Measurements from ENCODE around the gene GGT5.
"Not testable (repeated sequence)": the region's sequence is repeated elsewhere in the genome, so short reads cannot be mapped to it uniquely, and the experiment has no call there.

The GGT5 gene

GRCh38 chr22:24213111-24213510, 31.8 kb downstream of the GGT5 start:
- not testable (repeated sequence) for H3K4me3 ChIP-seq (ENCODE audit: low read depth, low read length); H3K27ac ChIP-seq (ENCODE audit: low read depth, low read length); H2BK120ac ChIP-seq (ENCODE audit: insufficient read depth, low read length, poor library complexity); H2BK12ac ChIP-seq (ENCODE audit: low read length); H3K4me2 ChIP-seq (ENCODE audit: low read length); H3K18ac ChIP-seq (ENCODE audit: low read length); H3K27me3 ChIP-seq (ENCODE audit: insufficient read depth, low read length); H3K14ac ChIP-seq (ENCODE audit: low read length); H3K23ac ChIP-seq (ENCODE audit: low read length); H3K4me1 ChIP-seq (ENCODE audit: control insufficient read depth in 1 of 2, insufficient read depth in 2 of 2, low read length in 2 of 2); DNase-seq; H2BK5ac ChIP-seq (ENCODE audit: low read depth, low read length, poor library complexity); H4K8ac ChIP-seq (ENCODE audit: low read depth, low read length); H3K9me3 ChIP-seq (ENCODE audit: insufficient read depth, low read depth, low read length); H3K9ac ChIP-seq (ENCODE audit: low read length); H3K79me2 ChIP-seq (ENCODE audit: control insufficient read depth, insufficient read depth, low read length, poor library complexity); H4K12ac ChIP-seq (ENCODE audit: low read depth, low read length); H2AFZ ChIP-seq (ENCODE audit: insufficient read depth, low read length, poor library complexity); H3K4ac ChIP-seq (ENCODE audit: low read depth, low read length); H2AK5ac ChIP-seq (ENCODE audit: low read length); H4K91ac ChIP-seq (ENCODE audit: low read depth, low read length); H3K36me3 ChIP-seq (ENCODE audit: control insufficient read depth in 1 of 2, insufficient read depth in 2 of 2, low read length in 2 of 2)
- WGBS (ENCODE audit: extremely low coverage, insufficient coverage, insufficient read length): no CpG with 5 or more reads among the region's 9 CpGs
- peaks cover 11% of the 10 kb centered on the region for H3K79me1 ChIP-seq (ENCODE audit: low read length)

DNA sequence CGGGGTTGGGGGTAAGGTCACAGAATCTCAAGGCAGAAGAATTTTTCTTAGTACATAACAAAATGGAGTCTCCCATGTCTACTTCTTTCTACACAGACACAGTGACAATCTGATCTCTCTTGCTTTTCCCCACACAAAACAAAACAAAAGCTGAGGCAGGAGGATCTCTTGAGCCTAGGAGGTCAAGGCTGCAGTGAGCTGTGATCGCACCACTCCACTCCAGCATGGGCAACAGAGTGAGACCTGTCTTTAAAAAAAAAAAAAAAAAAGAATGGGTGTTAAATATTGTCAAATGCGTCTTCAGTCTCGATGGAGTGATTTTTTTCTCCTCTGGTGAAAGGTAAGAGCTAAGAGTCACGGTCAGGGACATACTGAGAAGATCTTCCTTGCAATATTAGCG, 33.2 kb downstream of the GGT5 start:
- H2AK5ac ChIP-seq (ENCODE audit: low read length); H3K27me3 ChIP-seq (ENCODE audit: insufficient read depth, low read length); H2BK12ac ChIP-seq (ENCODE audit: low read length); H2BK120ac ChIP-seq (ENCODE audit: insufficient read depth, low read length, poor library complexity); H3K4me3 ChIP-seq (ENCODE audit: low read depth, low read length); H2BK5ac ChIP-seq (ENCODE audit: low read depth, low read length, poor library complexity); DNase-seq; H4K91ac ChIP-seq (ENCODE audit: low read depth, low read length); H3K9ac ChIP-seq (ENCODE audit: low read length); H3K27ac ChIP-seq (ENCODE audit: low read depth, low read length); H3K14ac ChIP-seq (ENCODE audit: low read length); H3K4me1 ChIP-seq (ENCODE audit: control insufficient read depth in 1 of 2, insufficient read depth in 2 of 2, low read length in 2 of 2); H3K4ac ChIP-seq (ENCODE audit: low read depth, low read length); H3K79me2 ChIP-seq (ENCODE audit: control insufficient read depth, insufficient read depth, low read length, poor library complexity); H4K8ac ChIP-seq (ENCODE audit: low read depth, low read length); H3K18ac ChIP-seq (ENCODE audit: low read length); H2AFZ ChIP-seq (ENCODE audit: insufficient read depth, low read length, poor library complexity); H3K9me3 ChIP-seq (ENCODE audit: insufficient read depth, low read depth, low read length); H3K4me2 ChIP-seq (ENCODE audit: low read length); H3K23ac ChIP-seq (ENCODE audit: low read length); H3K36me3 ChIP-seq (ENCODE audit: control insufficient read depth in 1 of 2, insufficient read depth in 2 of 2, low read length in 2 of 2); H4K12ac ChIP-seq (ENCODE audit: low read depth, low read length): not testable (repeated sequence)
- no CpG with 5 or more reads among the region's 6 CpGs for WGBS (ENCODE audit: extremely low coverage, insufficient coverage, insufficient read length)
- H3K79me1 ChIP-seq (ENCODE audit: low read length): peaks cover 17% of the 10 kb centered on the region

DNA sequence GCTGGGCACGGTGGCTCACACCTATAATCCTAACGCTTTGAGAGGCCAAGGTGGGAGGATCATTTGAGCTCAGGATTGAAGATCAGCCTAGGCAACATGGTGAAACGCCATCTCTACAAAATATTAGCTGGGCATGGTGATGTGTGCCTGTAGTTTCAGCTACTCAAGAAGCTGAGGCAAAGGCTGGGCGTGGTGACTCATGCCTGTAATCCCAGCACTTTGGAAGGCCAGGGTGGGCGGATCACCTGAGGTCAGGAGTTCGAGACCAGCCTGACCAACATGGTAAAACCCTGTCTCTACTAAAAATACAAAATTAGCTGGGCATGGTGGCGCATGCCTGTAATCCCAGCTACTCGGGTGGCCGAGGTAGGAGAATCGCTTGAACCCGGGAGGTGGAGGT, 34.5 kb downstream of the GGT5 start:
- H3K14ac ChIP-seq (ENCODE audit: low read length): peak overlapping the region; percentile 67
- not testable (repeated sequence) for H3K4me2 ChIP-seq (ENCODE audit: low read length); H4K12ac ChIP-seq (ENCODE audit: low read depth, low read length); DNase-seq; H3K4ac ChIP-seq (ENCODE audit: low read depth, low read length); H3K9me3 ChIP-seq (ENCODE audit: insufficient read depth, low read depth, low read length); H3K27ac ChIP-seq (ENCODE audit: low read depth, low read length); H3K23ac ChIP-seq (ENCODE audit: low read length); H3K79me2 ChIP-seq (ENCODE audit: control insufficient read depth, insufficient read depth, low read length, poor library complexity); H3K27me3 ChIP-seq (ENCODE audit: insufficient read depth, low read length); H2BK5ac ChIP-seq (ENCODE audit: low read depth, low read length, poor library complexity); H3K4me3 ChIP-seq (ENCODE audit: low read depth, low read length); H3K9ac ChIP-seq (ENCODE audit: low read length); H3K36me3 ChIP-seq (ENCODE audit: control insufficient read depth in 1 of 2, insufficient read depth in 2 of 2, low read length in 2 of 2)
- peak overlapping the region; percentile 90 for H2BK12ac ChIP-seq (ENCODE audit: low read length)
- H3K18ac ChIP-seq (ENCODE audit: low read length): peak overlapping the region; percentile 83
- no CpG with 5 or more reads among the region's 11 CpGs for WGBS (ENCODE audit: extremely low coverage, insufficient coverage, insufficient read length)
- peak overlapping the region; percentile 23 for H4K8ac ChIP-seq (ENCODE audit: low read depth, low read length)
- H2AK5ac ChIP-seq (ENCODE audit: low read length): peak overlapping the region; percentile 97
- peak overlapping the region; percentile 35 for H4K91ac ChIP-seq (ENCODE audit: low read depth, low read length)
- peaks cover 6 to 11% of the 10 kb centered on the region in 2 experiments for H3K4me1 ChIP-seq (ENCODE audit: control insufficient read depth in 1 of 2, insufficient read depth in 2 of 2, low read length in 2 of 2)
- H2BK120ac ChIP-seq (ENCODE audit: insufficient read depth, low read length, poor library complexity): peak overlapping the region; percentile 77
- peaks cover 21% of the 10 kb centered on the region for H3K79me1 ChIP-seq (ENCODE audit: low read length)
- peak overlapping the region; percentile 46 for H2AFZ ChIP-seq (ENCODE audit: insufficient read depth, low read length, poor library complexity)

DNA sequence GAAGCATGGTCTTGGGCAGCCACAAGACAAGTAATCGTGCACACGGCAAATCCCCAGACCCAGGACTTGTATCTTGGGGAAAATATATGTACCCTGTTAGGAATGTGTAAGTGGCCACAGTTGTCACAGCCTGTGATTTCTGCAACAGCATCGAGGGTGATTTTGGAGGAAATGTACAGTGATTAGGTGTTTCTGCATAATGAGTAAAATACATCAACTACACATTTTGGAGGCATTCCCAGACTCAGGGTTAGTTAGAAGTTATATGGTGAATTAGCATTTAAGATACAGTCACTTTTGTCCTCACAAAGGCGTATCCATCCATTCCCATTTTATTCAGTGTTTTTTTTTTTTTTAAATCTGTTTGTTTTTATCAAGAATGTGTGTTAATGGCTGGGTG, 35.2 kb downstream of the GGT5 start:
- H3K18ac ChIP-seq (ENCODE audit: low read length): peak overlapping the region; percentile 46
- peak overlapping the region; percentile 41 for H2BK120ac ChIP-seq (ENCODE audit: insufficient read depth, low read length, poor library complexity)
- H2AFZ ChIP-seq (ENCODE audit: insufficient read depth, low read length, poor library complexity): no peak overlapping the region
- H3K4me3 ChIP-seq (ENCODE audit: low read depth, low read length): no peak overlapping the region
- peaks cover 3% of the 10 kb centered on the region for H3K9me3 ChIP-seq (ENCODE audit: insufficient read depth, low read depth, low read length)
- H3K36me3 ChIP-seq (ENCODE audit: control insufficient read depth in 1 of 2, insufficient read depth in 2 of 2, low read length in 2 of 2): peaks cover 0 to 2% of the 10 kb centered on the region in 2 experiments
- peak overlapping the region; percentile 9 for H2AK5ac ChIP-seq (ENCODE audit: low read length)
- H3K23ac ChIP-seq (ENCODE audit: low read length): no peak overlapping the region
- peaks cover 6 to 11% of the 10 kb centered on the region in 2 experiments for H3K4me1 ChIP-seq (ENCODE audit: control insufficient read depth in 1 of 2, insufficient read depth in 2 of 2, low read length in 2 of 2)
- no peak overlapping the region for H3K4ac ChIP-seq (ENCODE audit: low read depth, low read length)
- H3K27ac ChIP-seq (ENCODE audit: low read depth, low read length): no peak overlapping the region
- peaks cover 2% of the 10 kb centered on the region for H3K79me2 ChIP-seq (ENCODE audit: control insufficient read depth, insufficient read depth, low read length, poor library complexity)
- no peak for DNase-seq
- H3K79me1 ChIP-seq (ENCODE audit: low read length): peaks cover 24% of the 10 kb centered on the region
- no peak overlapping the region for H4K12ac ChIP-seq (ENCODE audit: low read depth, low read length)
- peak overlapping the region; percentile 88 for H2BK12ac ChIP-seq (ENCODE audit: low read length)
- H3K4me2 ChIP-seq (ENCODE audit: low read length): no peak overlapping the region
- H3K14ac ChIP-seq (ENCODE audit: low read length): peak overlapping the region; percentile 39
- no peak overlapping the region for H4K8ac ChIP-seq (ENCODE audit: low read depth, low read length)
- H3K9ac ChIP-seq (ENCODE audit: low read length): no peak overlapping the region
- no CpG with 5 or more reads among the region's 4 CpGs for WGBS (ENCODE audit: extremely low coverage, insufficient coverage, insufficient read length)
- H4K91ac ChIP-seq (ENCODE audit: low read depth, low read length): peak overlapping the region; percentile 70
- H3K27me3 ChIP-seq (ENCODE audit: insufficient read depth, low read length): no peaks in the 10 kb centered on the region
- peak overlapping the region; percentile 75 for H2BK5ac ChIP-seq (ENCODE audit: low read depth, low read length, poor library complexity)

Measured in trophoblast cell (in vitro differentiated cells and primary cell).